Activated naive CD4-positive, alpha-beta T cell treated with anti-CD3 and anti-CD28 coated beads for 36 hours (primary cell): ENCODE results near the gene MESD. TPM values are rescaled to one million over a fixed set of nuclear protein-coding genes. Genes with fewer than 3 reads are reported as not detected.

ENCODE experiments used
- CTCF ChIA-PET: fragments of 350-600 bp; sonication (Branson Sonifier 250); formaldehyde crosslinking; loops from one replicate; lab custom pipeline; 2021; ENCODE audit warnings: antibody characterized with exemption; lab: Charles Lee
- DNase-seq: peaks from one replicate; pipeline ENCODE4 v3.0.0-alpha.2; 2020
- H3K27ac Mint-ChIP-seq: one replicate; pipeline ENCODE4 v1.8.0; 2021; ENCODE audit warnings: mild to moderate bottlenecking, mixed read lengths
- H3K27me3 Mint-ChIP-seq: one replicate; pipeline ENCODE4 v1.8.0; 2021; ENCODE audit warnings: low read depth, mixed read lengths
- H3K36me3 Mint-ChIP-seq: one replicate; pipeline ENCODE4 v1.8.0; 2021; ENCODE audit warnings: low read depth, mixed read lengths
- H3K4me1 Mint-ChIP-seq: one replicate; pipeline ENCODE4 v1.8.0; 2021; ENCODE audit warnings: low read depth, mixed read lengths
- H3K4me3 Mint-ChIP-seq: one replicate; pipeline ENCODE4 v1.8.0; 2021; ENCODE audit warnings: mild to moderate bottlenecking, moderate library complexity, mixed read lengths
- H3K9me3 Mint-ChIP-seq: one replicate; pipeline ENCODE4 v1.8.0; 2021; ENCODE audit warnings: mixed read lengths
- intact Hi-C: fragments of 100-400 bp; cut with micrococcal nuclease; formaldehyde crosslinking; loops from one replicate; pipeline ENCODE4 v1.15.1; 2023
- total RNA-seq, 2 experiments: library from RNA; stranded (reverse); gene quantifications; one replicate each; pipeline ENCODE4 v1.2.3, GENCODE V29; 2021

The MESD gene
- total RNA-seq, 2 experiments from 2014 or later: 12.5 to 15.1 TPM

DNA sequence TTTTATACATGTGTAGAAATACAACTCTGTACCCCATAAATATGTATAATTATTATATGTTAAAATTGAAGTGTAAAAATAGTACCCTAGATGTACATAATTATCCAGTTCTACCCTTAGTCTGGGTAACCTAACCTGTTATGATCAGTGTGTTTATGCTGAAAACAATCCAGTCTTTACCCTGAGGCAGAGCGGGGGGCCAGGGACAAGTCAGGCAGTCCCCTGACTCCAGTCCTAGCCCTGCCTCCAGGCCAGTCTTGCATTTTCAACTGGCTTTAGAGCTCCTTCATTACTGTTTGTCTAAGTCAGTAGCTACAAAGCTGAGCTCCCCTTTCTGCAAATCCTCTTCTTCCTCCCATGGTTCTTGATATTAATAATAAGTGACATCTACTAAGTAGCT lies 3.1 kb downstream of the MESD start:
- no peak for DNase-seq
- H3K4me3 Mint-ChIP-seq: no peak overlapping the region
- CTCF ChIA-PET: interaction anchor here (0.6 to 3.5 kb wide), 5 partner anchors 9 to 280 kb away, joined by 3 to 15 read pairs (median 6); no protein-coding TSS in a partner anchor
- peaks cover 23% of the 10 kb centered on the region for H3K36me3 Mint-ChIP-seq
- intact Hi-C loops: loop anchor here (2.0 to 5.0 kb wide), 3 partner anchors 30 to 1061 kb away; partner anchors contain the start of genes ABHD17C and MEX3B
- H3K4me1 Mint-ChIP-seq: peaks cover 72% of the 10 kb centered on the region
- no peaks in the 10 kb centered on the region for H3K27me3 Mint-ChIP-seq
- H3K9me3 Mint-ChIP-seq: no peaks in the 10 kb centered on the region
- peak overlapping the region; percentile 14 for H3K27ac Mint-ChIP-seq

DNA sequence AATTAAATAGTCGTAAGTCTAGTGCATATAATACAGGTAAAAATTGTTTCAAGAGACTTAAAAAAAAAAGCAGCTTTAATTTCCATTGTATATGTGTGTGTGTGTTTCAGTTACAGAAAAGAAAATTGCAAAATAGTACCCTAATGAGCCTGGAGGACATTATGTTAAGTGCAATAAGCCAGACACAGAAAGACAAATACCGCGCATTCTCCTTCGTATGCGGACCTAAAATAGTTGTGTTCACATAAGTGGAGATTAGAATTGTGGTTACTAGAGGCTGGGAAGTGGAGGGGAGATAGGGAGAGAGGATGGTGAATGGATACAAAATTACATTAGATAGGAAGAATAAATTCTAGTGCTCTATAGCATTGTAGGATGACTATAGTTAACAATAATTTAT lies 3.6 kb downstream of the MESD start:
- no peak for DNase-seq
- Mint-ChIP-seq H3K4me1 (peaks cover 67% of the 10 kb centered on the region), H3K27me3 (no peaks in the 10 kb centered on the region), H3K36me3 (peaks cover 23% of the 10 kb centered on the region), H3K27ac (no peak overlapping the region), H3K9me3 (no peaks in the 10 kb centered on the region), H3K4me3 (no peak overlapping the region)
- CTCF ChIA-PET: interaction anchor here (1.0 to 3.5 kb wide), 4 partner anchors 9 to 281 kb away, joined by 5 to 15 read pairs (median 6); no protein-coding TSS in a partner anchor
- intact Hi-C loops: loop anchor here (2.0 to 5.0 kb wide), 3 partner anchors 29 to 1061 kb away; partner anchors contain the start of genes ABHD17C and MEX3B

DNA sequence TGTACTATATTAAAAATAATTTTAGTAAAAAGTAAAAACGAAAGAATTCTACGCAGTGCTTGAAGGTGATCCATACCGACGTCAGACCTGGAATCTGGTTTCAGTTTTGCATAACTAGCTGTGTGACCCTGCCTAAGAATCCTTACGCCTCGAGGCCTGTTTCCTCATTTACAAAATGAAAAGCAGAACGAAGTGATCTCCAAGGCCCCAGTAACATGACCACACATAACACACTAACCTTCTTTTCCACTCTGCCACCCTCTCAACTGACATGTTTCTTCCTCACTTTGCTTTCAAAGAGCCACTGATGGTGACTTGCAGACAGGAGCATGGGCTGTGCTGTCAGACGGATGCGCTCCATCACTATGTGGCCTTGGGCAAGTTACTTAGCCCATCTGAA lies 4.8 kb downstream of the MESD start:
- intact Hi-C loops: loop anchor here (5.0 kb wide), 2 partner anchors 288 to 1062 kb away; partner anchors contain the start of genes ABHD17C and MEX3B
- Mint-ChIP-seq H3K36me3 (peaks cover 25% of the 10 kb centered on the region), H3K4me3 (no peak overlapping the region), H3K27me3 (no peaks in the 10 kb centered on the region), H3K27ac (peak overlapping the region; percentile 0), H3K4me1 (peaks cover 57% of the 10 kb centered on the region), H3K9me3 (no peaks in the 10 kb centered on the region)
- CTCF ChIA-PET: interaction anchor here (0.6 kb wide), 1 partner anchor 23 kb away, joined by 3 read pairs; no protein-coding TSS in a partner anchor
- DNase-seq: no peak

DNA sequence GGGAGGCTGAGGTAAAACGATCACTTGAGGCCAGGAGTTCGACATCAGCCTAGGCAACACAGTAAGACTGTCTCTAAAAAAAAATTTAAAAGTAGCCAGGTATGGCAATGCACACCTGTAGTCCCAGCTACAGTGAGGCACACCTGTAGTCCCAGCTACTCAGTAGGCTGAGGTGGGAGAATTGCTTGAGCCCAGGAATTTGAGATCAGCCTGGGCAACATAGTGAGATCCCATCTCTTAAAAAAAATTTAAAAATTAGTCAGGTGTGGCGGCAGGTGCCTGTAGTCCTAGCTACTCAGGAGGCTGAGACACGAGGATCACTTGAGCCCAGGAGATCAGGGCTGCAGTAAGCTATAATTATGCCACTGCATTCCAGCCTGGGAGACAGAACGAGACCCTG lies 6.8 kb downstream of the MESD start:
- Mint-ChIP-seq H3K36me3 (peaks cover 26% of the 10 kb centered on the region), H3K27me3 (no peaks in the 10 kb centered on the region), H3K4me3 (no peak overlapping the region), H3K9me3 (no peaks in the 10 kb centered on the region), H3K4me1 (peaks cover 68% of the 10 kb centered on the region), H3K27ac (no peak overlapping the region)
- intact Hi-C loops: no loop called here
- CTCF ChIA-PET: interaction anchor here (0.6 to 1.5 kb wide), 4 partner anchors 8 to 284 kb away, joined by 3 to 5 read pairs (median 4); no protein-coding TSS in a partner anchor
- no peak for DNase-seq

DNA sequence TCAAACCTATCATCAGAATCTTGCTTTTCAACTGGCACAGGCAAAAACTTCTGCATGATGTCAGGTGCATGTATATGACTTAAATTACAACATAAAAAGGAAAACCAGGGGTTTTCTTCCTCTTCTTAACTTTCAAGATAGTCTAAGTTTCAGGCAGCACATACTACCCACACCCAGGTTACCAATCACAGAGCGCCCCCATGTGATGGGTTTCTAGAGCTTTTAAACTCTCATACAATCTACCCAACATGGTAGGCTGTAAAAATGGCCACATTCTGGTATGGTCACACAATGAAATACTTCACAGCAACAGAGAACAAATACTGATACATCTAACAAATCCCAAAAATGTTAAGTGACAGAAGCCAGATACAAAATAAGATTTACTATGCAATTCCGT lies 7.4 kb downstream of the MESD start:
- no peaks in the 10 kb centered on the region for H3K27me3 Mint-ChIP-seq
- H3K36me3 Mint-ChIP-seq: peaks cover 29% of the 10 kb centered on the region
- CTCF ChIA-PET: interaction anchor here (1.4 to 1.5 kb wide), 2 partner anchors 9 to 284 kb away, joined by 4 to 5 read pairs; no protein-coding TSS in a partner anchor
- peaks cover 69% of the 10 kb centered on the region for H3K4me1 Mint-ChIP-seq
- peak overlapping the region; percentile 14 for H3K27ac Mint-ChIP-seq
- intact Hi-C loops: no loop called here
- no peak overlapping the region for H3K4me3 Mint-ChIP-seq
- no peaks in the 10 kb centered on the region for H3K9me3 Mint-ChIP-seq
- DNase-seq: peak; percentile 43

DNA sequence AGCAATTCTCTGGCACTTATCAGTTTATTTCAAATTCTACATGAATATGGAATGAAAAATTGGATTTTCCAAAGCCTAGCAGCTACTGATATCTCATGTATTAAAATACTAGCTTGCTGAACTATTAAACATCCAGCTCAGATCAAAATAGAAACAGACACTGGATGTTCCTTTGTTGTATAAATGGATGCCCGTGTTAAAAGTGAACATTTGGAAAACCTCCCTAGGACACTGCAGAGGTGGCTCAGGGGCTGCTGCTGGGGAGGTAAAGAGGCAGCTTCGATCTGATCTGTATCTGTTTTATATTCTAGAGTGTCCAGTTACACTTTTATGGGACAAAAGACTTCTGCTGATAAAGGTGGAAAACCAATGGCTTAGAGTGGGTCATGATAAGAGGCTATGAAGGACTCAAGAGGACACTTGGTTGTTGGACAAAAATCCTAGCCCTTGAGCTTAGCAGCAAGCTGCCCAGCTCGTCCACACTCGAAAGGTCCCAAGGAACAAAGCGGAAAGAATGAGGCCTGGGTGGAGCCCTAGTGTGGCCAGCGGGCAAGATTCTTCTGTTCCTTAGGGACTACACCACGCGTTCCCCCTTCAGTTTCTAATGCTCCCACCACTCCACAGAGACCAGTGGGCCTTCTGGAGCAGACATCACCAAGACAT lies 9.9 kb downstream of the MESD start:
- H3K36me3 Mint-ChIP-seq: peaks cover 28% of the 10 kb centered on the region
- no peak for DNase-seq
- peaks cover 66% of the 10 kb centered on the region for H3K4me1 Mint-ChIP-seq
- no peaks in the 10 kb centered on the region for H3K27me3 Mint-ChIP-seq
- H3K27ac Mint-ChIP-seq: peak overlapping the region; percentile 23
- H3K9me3 Mint-ChIP-seq: no peaks in the 10 kb centered on the region
- no peak overlapping the region for H3K4me3 Mint-ChIP-seq
- intact Hi-C loops: no loop called here
- CTCF ChIA-PET: interaction anchor here (0.7 to 2.6 kb wide), 7 partner anchors 9 to 415 kb away, joined by 3 to 17 read pairs (median 4); no protein-coding TSS in a partner anchor

DNA sequence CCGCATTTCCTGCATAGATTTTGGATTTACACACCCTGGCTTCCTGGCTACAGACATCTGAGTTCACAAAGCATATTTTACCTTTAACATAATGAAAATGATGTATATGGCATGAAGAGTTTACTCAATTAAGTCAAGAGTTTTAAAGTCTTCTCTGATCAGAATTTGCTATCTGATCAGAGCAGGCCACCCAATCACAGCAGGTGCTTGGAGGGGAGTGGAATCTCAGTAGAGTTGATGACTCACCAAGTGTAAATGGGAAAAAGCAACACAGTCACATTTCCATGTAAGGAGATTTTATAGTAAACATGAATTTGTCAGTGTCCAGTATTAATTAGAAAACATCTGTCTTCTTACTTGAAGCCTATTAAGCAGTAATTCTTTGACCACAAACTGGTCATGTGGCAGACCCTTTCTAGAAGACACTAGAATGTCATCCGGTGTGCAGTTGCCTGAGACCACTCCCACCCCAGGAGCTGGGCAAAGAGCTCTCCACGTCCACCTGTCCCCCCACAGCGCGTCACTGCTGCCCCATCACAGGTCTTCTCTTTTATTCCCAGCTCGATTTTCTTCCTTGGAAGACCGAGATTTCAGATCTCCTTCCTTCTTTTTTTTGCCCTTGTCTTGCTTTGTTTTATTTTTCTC lies 10.8 kb downstream of the MESD start:
- peaks cover 28% of the 10 kb centered on the region for H3K36me3 Mint-ChIP-seq
- no peaks in the 10 kb centered on the region for H3K9me3 Mint-ChIP-seq
- CTCF ChIA-PET: interaction anchor here (0.7 to 2.6 kb wide), 6 partner anchors 8 to 290 kb away, joined by 3 to 17 read pairs (median 4); no protein-coding TSS in a partner anchor
- intact Hi-C loops: no loop called here
- H3K27me3 Mint-ChIP-seq: no peaks in the 10 kb centered on the region
- peaks cover 60% of the 10 kb centered on the region for H3K4me1 Mint-ChIP-seq
- H3K27ac Mint-ChIP-seq: peak overlapping the region; percentile 23
- no peak overlapping the region for H3K4me3 Mint-ChIP-seq
- DNase-seq: no peak

DNA sequence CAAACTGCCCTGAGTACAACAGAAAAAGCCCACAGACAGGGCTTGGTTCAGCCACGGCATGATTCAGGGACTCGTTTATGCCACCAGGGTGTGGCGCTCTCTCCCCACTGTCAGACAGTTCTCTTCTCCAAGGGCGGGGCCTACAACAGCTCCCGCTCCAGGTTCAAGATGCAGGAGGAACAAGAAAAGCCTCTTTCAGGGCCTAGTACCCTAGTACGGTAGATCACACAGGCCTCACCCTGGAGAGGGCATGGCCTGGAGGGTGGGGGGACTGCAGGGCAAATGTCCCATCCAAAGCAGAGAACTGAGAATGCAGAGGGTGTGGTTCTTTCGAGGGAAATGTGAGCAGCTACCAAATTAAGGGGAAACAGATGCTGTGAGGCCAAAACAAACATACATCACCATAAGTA lies 12.0 kb downstream of the MESD start:
- no peak overlapping the region for H3K4me3 Mint-ChIP-seq
- peak; percentile 69 for DNase-seq
- CTCF ChIA-PET: interaction anchor here (0.5 to 2.4 kb wide), 10 partner anchors 9 to 680 kb away, joined by 3 to 19 read pairs (median 4); no protein-coding TSS in a partner anchor
- H3K27me3 Mint-ChIP-seq: no peaks in the 10 kb centered on the region
- H3K36me3 Mint-ChIP-seq: peaks cover 28% of the 10 kb centered on the region
- H3K4me1 Mint-ChIP-seq: peaks cover 54% of the 10 kb centered on the region
- H3K9me3 Mint-ChIP-seq: no peaks in the 10 kb centered on the region
- intact Hi-C loops: loop anchor here (1.0 to 2.0 kb wide), 3 partner anchors 13 to 289 kb away; no protein-coding TSS in a partner anchor
- H3K27ac Mint-ChIP-seq: peak overlapping the region; percentile 57

DNA sequence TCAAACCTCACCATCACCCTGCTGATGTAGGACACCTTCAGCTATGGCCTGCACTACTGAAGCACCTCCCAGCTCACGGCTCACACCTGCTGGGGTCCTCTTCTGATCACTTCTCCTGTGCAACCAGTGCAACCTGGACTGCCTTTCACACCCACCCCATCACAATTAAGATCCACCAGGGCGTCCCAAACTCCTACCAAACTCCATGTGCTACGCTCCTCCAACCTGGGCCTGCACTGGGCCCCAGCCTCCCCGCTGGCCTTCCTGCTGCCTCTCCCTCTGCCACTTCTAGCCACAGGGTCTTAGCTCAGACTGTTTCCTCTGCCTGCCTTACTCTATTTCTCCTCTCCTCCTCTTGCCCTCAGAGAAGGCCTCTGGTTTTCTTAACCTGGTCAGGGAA lies 12.8 kb downstream of the MESD start:
- Mint-ChIP-seq H3K9me3 (no peaks in the 10 kb centered on the region), H3K4me1 (peaks cover 47% of the 10 kb centered on the region), H3K27me3 (no peaks in the 10 kb centered on the region), H3K27ac (no peak overlapping the region), H3K36me3 (peaks cover 24% of the 10 kb centered on the region), H3K4me3 (no peak overlapping the region)
- no peak for DNase-seq
- intact Hi-C loops: loop anchor here (1.0 to 2.0 kb wide), 3 partner anchors 14 to 289 kb away; no protein-coding TSS in a partner anchor
- CTCF ChIA-PET: interaction anchor here (0.5 to 2.4 kb wide), 9 partner anchors 10 to 679 kb away, joined by 3 to 19 read pairs (median 5); no protein-coding TSS in a partner anchor

DNA sequence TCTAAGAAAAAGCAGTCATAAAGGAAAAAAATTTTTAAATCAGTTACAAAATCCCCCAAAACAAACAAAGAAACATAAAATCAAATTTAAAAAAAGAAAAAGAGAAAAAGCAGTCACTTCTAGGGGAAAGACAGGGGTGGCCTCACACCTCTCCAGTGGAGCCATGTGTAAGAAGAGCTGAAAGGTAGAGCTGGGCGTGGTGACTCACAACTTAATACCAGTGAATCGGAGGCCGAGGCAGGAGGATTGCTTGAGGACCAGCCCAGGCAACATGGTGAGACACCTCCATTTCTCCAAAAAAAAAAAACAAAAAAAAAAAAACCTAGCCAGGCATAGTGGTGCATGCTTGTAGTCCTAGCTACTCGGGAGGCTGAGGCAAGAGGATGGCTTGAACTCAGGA lies 14.7 kb downstream of the MESD start:
- H3K27ac Mint-ChIP-seq: no peak overlapping the region
- no peak overlapping the region for H3K4me3 Mint-ChIP-seq
- peaks cover 50% of the 10 kb centered on the region for H3K4me1 Mint-ChIP-seq
- CTCF ChIA-PET: interaction anchor here (0.7 to 2.0 kb wide), 2 partner anchors 127 to 291 kb away, joined by 3 to 12 read pairs; no protein-coding TSS in a partner anchor
- H3K27me3 Mint-ChIP-seq: no peaks in the 10 kb centered on the region
- DNase-seq: no peak
- H3K36me3 Mint-ChIP-seq: peaks cover 22% of the 10 kb centered on the region
- no peaks in the 10 kb centered on the region for H3K9me3 Mint-ChIP-seq
- intact Hi-C loops: no loop called here

DNA sequence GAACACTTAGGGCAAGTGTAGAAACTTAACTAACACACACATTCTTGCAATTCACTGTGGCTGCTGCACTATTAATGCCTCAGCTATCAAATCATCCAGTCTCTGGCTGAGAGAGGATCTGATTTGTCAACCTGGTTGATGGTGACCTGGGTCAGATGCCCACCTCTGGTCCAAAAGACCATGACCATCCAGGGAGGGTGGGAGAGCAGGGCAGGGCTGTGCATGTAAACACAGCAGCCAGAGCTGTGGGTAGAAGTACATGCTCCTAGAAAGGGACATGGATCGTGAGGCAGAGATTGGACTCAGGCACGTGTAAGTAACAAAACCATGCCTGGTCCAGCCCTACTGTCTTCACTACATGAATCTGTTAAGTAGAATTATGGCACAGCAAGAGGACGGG lies 17.3 kb downstream of the MESD start:
- Mint-ChIP-seq H3K9me3 (no peaks in the 10 kb centered on the region), H3K27me3 (no peaks in the 10 kb centered on the region), H3K36me3 (peaks cover 11% of the 10 kb centered on the region), H3K4me1 (peaks cover 24% of the 10 kb centered on the region), H3K27ac (no peak overlapping the region), H3K4me3 (no peak overlapping the region)
- DNase-seq: no peak
- intact Hi-C loops: no loop called here
- CTCF ChIA-PET: interaction anchor here (0.7 to 1.6 kb wide), 5 partner anchors 31 to 515 kb away, joined by 3 to 8 read pairs (median 4); partner anchors contain the start of gene CEMIP

DNA sequence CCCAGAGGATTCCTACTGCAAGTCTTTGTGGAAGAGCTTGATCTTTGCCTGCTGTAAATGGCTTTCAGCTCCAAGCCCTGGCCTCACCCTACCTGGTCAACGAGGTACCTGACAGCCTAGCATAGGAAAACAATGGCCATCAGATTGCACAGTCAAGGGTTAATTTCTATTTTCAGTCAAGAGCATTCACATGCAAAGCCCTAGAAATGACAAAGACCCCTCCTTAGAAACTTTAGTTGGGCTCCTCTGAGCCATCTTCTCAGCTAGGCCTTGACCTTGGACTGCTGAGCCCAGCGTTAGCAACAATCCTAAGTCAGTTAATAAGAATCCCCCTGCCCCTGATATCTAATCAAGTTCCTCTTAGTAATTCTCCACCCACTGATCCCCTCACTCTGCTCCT lies 18.5 kb downstream of the MESD start:
- H3K4me3 Mint-ChIP-seq: no peak overlapping the region
- intact Hi-C loops: loop anchor here (2.0 kb wide), 1 partner anchor 18 kb away; the partner anchor contains the start of gene MESD
- peaks cover 7% of the 10 kb centered on the region for H3K36me3 Mint-ChIP-seq
- DNase-seq: no peak
- H3K27me3 Mint-ChIP-seq: no peaks in the 10 kb centered on the region
- CTCF ChIA-PET: interaction anchor here (0.6 to 2.7 kb wide), 9 partner anchors 9 to 1231 kb away, joined by 3 to 17 read pairs (median 7); partner anchors contain the start of gene CEMIP
- no peaks in the 10 kb centered on the region for H3K9me3 Mint-ChIP-seq
- H3K4me1 Mint-ChIP-seq: peaks cover 15% of the 10 kb centered on the region
- no peak overlapping the region for H3K27ac Mint-ChIP-seq
